PC-9 (cell line): ENCODE results near the gene HESX1. TPM values are rescaled to one million over a fixed set of nuclear protein-coding genes. Genes with fewer than 3 reads are reported as not detected.

ENCODE experiments used
- BruUV-seq: library from RNA; stranded (reverse); fragments of 400-500 nt; replicated peaks from 2 replicates; lab custom pipeline; 2021; lab: Mats Ljungman, UMichigan
- CTCF ChIA-PET: fragments of 300-600 bp; sonication (Branson Sonifier 250); formaldehyde crosslinking; loops from one replicate; lab custom pipeline; 2022; ENCODE audit warnings: antibody characterized with exemption; lab: Charles Lee
- POLR2A ChIA-PET: fragments of 300-600 bp; sonication (Branson Sonifier 250); formaldehyde crosslinking; loops from one replicate; lab custom pipeline; 2022; ENCODE audit warnings: antibody characterized with exemption; ENCODE audit not compliant: unreplicated experiment; lab: Charles Lee
- DNase-seq, 2 experiments: peaks; one replicate each; pipeline versions ENCODE4 v3.0.0 to v3.0.0-alpha.2; 2015 to 2022; ENCODE audit warnings: mixed read lengths in 1 of 2
- H2AFZ ChIP-seq: fragments of 200-600 bp; sonication (generic); 2 replicates; pipeline ENCODE4 v1.8.1; 2017; ENCODE audit warnings: antibody characterized with exemption
- H3F3A ChIP-seq: fragments of 200-600 bp; sonication (generic); 2 replicates; pipeline ENCODE4 v1.8.1; 2017; ENCODE audit warnings: antibody characterized with exemption, mild to moderate bottlenecking, low read depth; ENCODE audit not compliant: insufficient read depth
- H3K27ac ChIP-seq: fragments of 200-600 bp; sonication (generic); 2 replicates; pipeline ENCODE4 v1.6.1; 2016; ENCODE audit warnings: mixed run types
- H3K27me3 ChIP-seq: fragments of 200-600 bp; sonication (generic); 2 replicates; pipeline ENCODE4 v1.6.1; 2016; ENCODE audit warnings: low read depth, mixed run types; ENCODE audit not compliant: insufficient read depth
- H3K36me3 ChIP-seq: fragments of 200-600 bp; sonication (generic); 2 replicates; pipeline ENCODE4 v1.6.1; 2016; ENCODE audit warnings: low read depth, mixed run types
- H3K4me1 ChIP-seq: fragments of 200-600 bp; sonication (generic); replicated peaks from 2 replicates; pipeline ENCODE4 v1.6.1; 2016; ENCODE audit warnings: mixed run types; ENCODE audit not compliant: insufficient read depth
- H3K4me2 ChIP-seq: fragments of 200-600 bp; sonication (generic); 2 replicates; pipeline ENCODE4 v1.6.1; 2017; ENCODE audit warnings: mixed run types
- H3K4me3 ChIP-seq: fragments of 200-600 bp; sonication (generic); 2 replicates; pipeline ENCODE4 v1.6.1; 2016; ENCODE audit warnings: mixed run types
- H3K79me2 ChIP-seq: fragments of 200-600 bp; sonication (generic); 2 replicates; pipeline ENCODE4 v1.6.1; 2017; ENCODE audit warnings: low read depth, mixed run types
- H3K9me2 ChIP-seq: fragments of 200-600 bp; sonication (generic); 2 replicates; pipeline ENCODE4 v1.8.1; 2017; ENCODE audit warnings: mild to moderate bottlenecking; ENCODE audit not compliant: insufficient read depth
- H3K9me3 ChIP-seq: fragments of 200-600 bp; sonication (generic); 2 replicates; pipeline ENCODE4 v1.8.1; 2016; ENCODE audit warnings: low read depth; ENCODE audit not compliant: insufficient read depth
- H4K20me1 ChIP-seq: fragments of 200-600 bp; sonication (generic); 2 replicates; pipeline ENCODE4 v1.8.1; 2017; ENCODE audit not compliant: insufficient read depth
- CTCF ChIP-seq: fragments of 200-600 bp; sonication (generic); conservative IDR thresholded peaks from 2 replicates; pipeline ENCODE4 v1.6.1; 2017; ENCODE audit warnings: mixed run types, antibody characterized with exemption, mild to moderate bottlenecking, moderate library complexity
- EZH2 ChIP-seq: fragments of 200-600 bp; sonication (generic); IDR thresholded peaks from 2 replicates; pipeline ENCODE4 v1.8.0; 2017; ENCODE audit warnings: antibody characterized with exemption, low read depth
- intact Hi-C: fragments of 100-400 bp; cut with micrococcal nuclease; formaldehyde crosslinking; loops from one replicate; pipeline ENCODE4 v1.10.0; 2022; ENCODE audit not compliant: unreplicated experiment
- total RNA-seq: library from RNA; stranded (reverse); gene quantifications from 2 replicates; pipeline ENCODE4 v1.2.3, GENCODE V29; 2021

HESX1 gene
- total RNA-seq, 1 experiment from 2014 or later: 4.4 TPM

GRCh38 chr3:57169108-57169507 is 30.7 kb downstream of the HESX1 start:
- CTCF ChIA-PET: interaction anchor here (0.6 to 1.4 kb wide), 5 partner anchors 27 to 526 kb away, joined by 3 to 12 read pairs (median 5); no protein-coding TSS in a partner anchor
- intact Hi-C loops: loop anchor here (5.0 kb wide), 1 partner anchor 467 kb away; no protein-coding TSS in a partner anchor

GRCh38 chr3:57168151-57168550 is 31.6 kb downstream of the HESX1 start:
- BruUV-seq: no TSS peak
- Histone ChIP-seq H3F3A (no peaks in the 10 kb centered on the region; the same call in 1 of the 2 replicates), H3K36me3 (no peaks in the 10 kb centered on the region), H3K9me2 (no peaks in the 10 kb centered on the region), H3K9me3 (no peaks in the 10 kb centered on the region), H3K27ac (no peak overlapping the region), H3K4me2 (no peak overlapping the region), H2AFZ (no peak overlapping the region), H3K4me1 (peaks cover 3% of the 10 kb centered on the region; the same call in 1 of the 2 replicates), H4K20me1 (no peaks in the 10 kb centered on the region), H3K4me3 (no peak overlapping the region), H3K79me2 (no peaks in the 10 kb centered on the region), H3K27me3 (no peaks in the 10 kb centered on the region)
- ChIA-PET POLR2A (no interaction called here), CTCF (no interaction called here)
- DNase-seq: no peak
- TF ChIP-seq EZH2 (no peak), CTCF (no peak)
- intact Hi-C loops: loop anchor here (5.0 kb wide), 1 partner anchor 466 kb away; no protein-coding TSS in a partner anchor

More at GRCh38 chr3:57169108-57169507, 30.7 kb downstream of the HESX1 start:
- Histone ChIP-seq H3K4me3 (no peak overlapping the region), H3K36me3 (no peaks in the 10 kb centered on the region), H4K20me1 (no peaks in the 10 kb centered on the region), H3F3A (no peaks in the 10 kb centered on the region; the same call in 1 of the 2 replicates), H3K4me1 (peaks cover 3% of the 10 kb centered on the region; the same call in 1 of the 2 replicates), H3K27ac (no peak overlapping the region), H2AFZ (no peak overlapping the region), H3K79me2 (no peaks in the 10 kb centered on the region), H3K4me2 (no peak overlapping the region; the same call in 1 of the 2 replicates), H3K27me3 (no peaks in the 10 kb centered on the region), H3K9me2 (no peaks in the 10 kb centered on the region), H3K9me3 (no peaks in the 10 kb centered on the region)
- BruUV-seq: no TSS peak
- no peak for TF ChIP-seq EZH2
- TF ChIP-seq CTCF: no peak
- POLR2A ChIA-PET: interaction anchor here (0.5 to 0.6 kb wide), 2 partner anchors 101 to 302 kb away, joined by 4 to 7 read pairs; no protein-coding TSS in a partner anchor
- DNase-seq: no peak

- peaks cover 3% of the 10 kb centered on the region; the same call in 1 of the 2 replicates for H3K4me1 ChIP-seq
- no peak for TF ChIP-seq EZH2
- no peak for TF ChIP-seq CTCF
- no peaks in the 10 kb centered on the region for H3K79me2 ChIP-seq
- CTCF ChIA-PET: no interaction called here
- no peak for DNase-seq
- H3K9me2 ChIP-seq: no peaks in the 10 kb centered on the region
- H3K27me3 ChIP-seq: no peaks in the 10 kb centered on the region
- POLR2A ChIA-PET: interaction anchor here (0.5 kb wide), 1 partner anchor 254 kb away, joined by 4 read pairs; no protein-coding TSS in a partner anchor
- no peaks in the 10 kb centered on the region; the same call in 1 of the 2 replicates for H3F3A ChIP-seq
- H3K4me3 ChIP-seq: no peak overlapping the region
- intact Hi-C loops: loop anchor here (5.0 kb wide), 1 partner anchor 464 kb away; no protein-coding TSS in a partner anchor
- H4K20me1 ChIP-seq: no peaks in the 10 kb centered on the region
- no TSS peak for BruUV-seq
- no peaks in the 10 kb centered on the region for H3K36me3 ChIP-seq
- no peak overlapping the region for H3K4me2 ChIP-seq
- H2AFZ ChIP-seq: no peak overlapping the region
- no peak overlapping the region for H3K27ac ChIP-seq
- H3K9me3 ChIP-seq: no peaks in the 10 kb centered on the region
Measured at GRCh38 chr3:57166660-57167059, 33.1 kb downstream of the HESX1 start.
